ENCODE measurements around the gene SLC39A6. TPM values are rescaled to one million over a fixed set of nuclear protein-coding genes. Genes with fewer than 3 reads are reported as not detected.
A peak's percentile ranks its signal among the peaks of the same experiment; 100 is the strongest.
"Not testable (repeated sequence)": the region's sequence is repeated elsewhere in the genome, so short reads cannot be mapped to it uniquely, and the experiment has no call there.

SLC39A6 gene
- polyA plus RNA-seq, 1 donor (not counting 4 experiments of a cell fraction or from before 2014, with no cell fraction given) = 145 TPM

DNA sequence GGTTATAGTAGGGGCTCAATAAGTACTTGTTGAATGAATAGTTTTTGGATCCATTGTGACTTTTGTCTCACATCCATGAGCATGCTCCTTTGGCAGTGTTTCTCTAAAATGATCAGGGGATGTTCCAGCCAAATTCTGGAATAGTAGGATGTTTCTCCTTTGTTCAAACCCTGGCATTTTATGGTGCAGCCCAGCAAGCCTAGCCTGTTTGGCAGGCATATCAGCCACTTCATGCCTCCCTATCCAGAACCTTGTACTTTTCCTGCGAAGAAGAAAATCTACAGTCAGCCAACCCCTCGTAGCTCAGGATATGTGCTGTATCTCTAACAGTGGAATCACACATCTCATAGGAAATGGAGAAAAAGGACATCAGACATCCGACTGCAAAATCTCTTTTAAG is 34.7 kb downstream of the SLC39A6 start:
- dilution Hi-C loops (cut with MboI; ENCODE audit: extremely low pct_ligation_motif_present, low sequenced_read_pairs) = no loop called here

DNA sequence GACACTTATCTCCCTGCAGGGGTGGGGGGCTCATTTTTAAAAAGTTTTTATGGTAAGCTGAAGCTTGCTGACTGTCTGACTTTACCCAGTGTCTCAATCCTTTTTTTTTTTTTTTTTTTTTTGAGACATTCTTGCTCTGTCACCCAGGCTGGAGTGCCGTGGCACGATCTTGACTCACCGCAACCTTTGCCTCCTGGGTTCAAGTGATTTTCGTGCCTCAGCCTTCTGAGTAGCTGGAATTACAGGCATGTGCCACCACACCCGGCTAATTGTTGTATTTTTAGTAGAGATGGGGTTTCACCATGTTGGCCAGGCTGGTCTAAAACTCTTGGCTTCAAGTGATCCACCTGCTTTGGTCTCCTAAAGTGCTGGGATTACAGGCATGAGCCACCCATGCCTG is 37.0 kb downstream of the SLC39A6 start:
- H3K4me1 ChIP-seq (ENCODE audit: control insufficient read depth, extremely low read depth, insufficient read depth, low read length); DNase-seq (ENCODE audit: low read depth, low spot score); H3K79me2 ChIP-seq (ENCODE audit: control insufficient read depth, insufficient read depth, low read length); H3K9me1 ChIP-seq (ENCODE audit: control insufficient read depth, extremely low read depth, insufficient read depth, low read length); H3K4me3 ChIP-seq (ENCODE audit: control insufficient read depth in 2 of 3, extremely low read depth in 1 of 3, insufficient read depth in 2 of 3, low read depth in 1 of 3, low read length in 3 of 3); dilution Hi-C loops (cut with MboI; ENCODE audit: extremely low pct_ligation_motif_present, low sequenced_read_pairs); H2AFZ ChIP-seq (ENCODE audit: control insufficient read depth, low read length); H3K27ac ChIP-seq (ENCODE audit: control insufficient read depth, insufficient read depth, low read length); H3K36me3 ChIP-seq (ENCODE audit: control insufficient read depth in 2 of 2, extremely low read depth in 1 of 2, insufficient read depth in 2 of 2, low read length in 2 of 2); H3K27me3 ChIP-seq (ENCODE audit: control insufficient read depth, extremely low read depth, insufficient read depth, low read length); H3K9me3 ChIP-seq (ENCODE audit: control insufficient read depth, low read depth, low read length); H3K4me2 ChIP-seq (ENCODE audit: control insufficient read depth, extremely low read depth, insufficient read depth, low read depth, low read length); H4K20me1 ChIP-seq (ENCODE audit: control insufficient read depth, extremely low read depth, insufficient read depth, low read length); FAIRE-seq; H3K9ac ChIP-seq (ENCODE audit: control insufficient read depth, extremely low read depth, insufficient read depth, low read length): not testable (repeated sequence)

More for the DNA sequence above, 34.7 kb downstream of the SLC39A6 start:
- H3K4me2 ChIP-seq (ENCODE audit: control insufficient read depth, extremely low read depth, insufficient read depth, low read depth, low read length) = no peak overlapping the region
- H3K4me1 ChIP-seq (ENCODE audit: control insufficient read depth, extremely low read depth, insufficient read depth, low read length) = no peaks in the 10 kb centered on the region
- no peaks in the 10 kb centered on the region for H3K9me1 ChIP-seq (ENCODE audit: control insufficient read depth, extremely low read depth, insufficient read depth, low read length)
- DNase-seq (ENCODE audit: low read depth, low spot score) = no peak
- H3K27ac ChIP-seq (ENCODE audit: control insufficient read depth, insufficient read depth, low read length) = no peak overlapping the region
- no peaks in the 10 kb centered on the region for H3K79me2 ChIP-seq (ENCODE audit: control insufficient read depth, insufficient read depth, low read length)
- no peak overlapping the region for H3K9ac ChIP-seq (ENCODE audit: control insufficient read depth, extremely low read depth, insufficient read depth, low read length)
- H3K36me3 ChIP-seq (ENCODE audit: control insufficient read depth in 2 of 2, extremely low read depth in 1 of 2, insufficient read depth in 2 of 2, low read length in 2 of 2) = no peaks in the 10 kb centered on the region
- no peaks in the 10 kb centered on the region for H3K27me3 ChIP-seq (ENCODE audit: control insufficient read depth, extremely low read depth, insufficient read depth, low read length)
- H3K4me3 ChIP-seq (ENCODE audit: control insufficient read depth in 2 of 3, extremely low read depth in 1 of 3, insufficient read depth in 2 of 3, low read depth in 1 of 3, low read length in 3 of 3) = no peak overlapping the region
- no peaks in the 10 kb centered on the region for H4K20me1 ChIP-seq (ENCODE audit: control insufficient read depth, extremely low read depth, insufficient read depth, low read length)
- H2AFZ ChIP-seq (ENCODE audit: control insufficient read depth, low read length) = no peak overlapping the region
- no peak for FAIRE-seq
- H3K9me3 ChIP-seq (ENCODE audit: control insufficient read depth, low read depth, low read length) = no peaks in the 10 kb centered on the region
- TF ChIP-seq, protein P1, sequence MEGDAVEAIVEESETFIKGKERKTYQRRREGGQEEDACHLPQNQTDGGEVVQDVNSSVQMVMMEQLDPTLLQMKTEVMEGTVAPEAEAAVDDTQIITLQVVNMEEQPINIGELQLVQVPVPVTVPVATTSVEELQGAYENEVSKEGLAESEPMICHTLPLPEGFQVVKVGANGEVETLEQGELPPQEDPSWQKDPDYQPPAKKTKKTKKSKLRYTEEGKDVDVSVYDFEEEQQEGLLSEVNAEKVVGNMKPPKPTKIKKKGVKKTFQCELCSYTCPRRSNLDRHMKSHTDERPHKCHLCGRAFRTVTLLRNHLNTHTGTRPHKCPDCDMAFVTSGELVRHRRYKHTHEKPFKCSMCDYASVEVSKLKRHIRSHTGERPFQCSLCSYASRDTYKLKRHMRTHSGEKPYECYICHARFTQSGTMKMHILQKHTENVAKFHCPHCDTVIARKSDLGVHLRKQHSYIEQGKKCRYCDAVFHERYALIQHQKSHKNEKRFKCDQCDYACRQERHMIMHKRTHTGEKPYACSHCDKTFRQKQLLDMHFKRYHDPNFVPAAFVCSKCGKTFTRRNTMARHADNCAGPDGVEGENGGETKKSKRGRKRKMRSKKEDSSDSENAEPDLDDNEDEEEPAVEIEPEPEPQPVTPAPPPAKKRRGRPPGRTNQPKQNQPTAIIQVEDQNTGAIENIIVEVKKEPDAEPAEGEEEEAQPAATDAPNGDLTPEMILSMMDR (optimal IDR thresholded peaks at IDR 0.05 in 1 of 3, IDR thresholded peaks at IDR 0.05 in 1 of 3, conservative IDR thresholded peaks at IDR 0.05 in 1 of 3; ENCODE audit: extremely low read depth in 1 of 3, insufficient read depth in 2 of 3, low read length in 3 of 3) = no peak
- no peak for TF ChIP-seq EZH2 (IDR thresholded peaks at IDR 0.05; ENCODE audit: low read length)

DNA sequence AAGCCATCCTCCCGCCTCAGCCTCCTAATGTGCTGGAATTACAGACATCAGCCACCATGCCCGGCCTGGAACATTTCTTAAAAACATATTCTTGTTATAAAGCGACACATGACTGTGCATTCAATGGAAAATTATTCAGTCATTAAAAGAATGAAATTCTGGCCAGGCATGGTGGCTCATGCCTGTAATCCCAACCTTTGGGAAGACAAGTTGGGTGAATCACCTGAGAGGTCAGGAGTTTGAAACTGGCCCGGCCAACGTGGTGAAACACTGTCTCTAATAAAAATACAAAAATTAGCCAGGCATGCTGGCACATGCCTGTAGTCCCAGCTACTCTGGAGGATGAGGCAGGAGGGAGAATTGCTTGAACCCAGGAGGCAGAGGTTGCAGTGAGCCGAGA is 40.1 kb downstream of the SLC39A6 start:
- no peaks in the 10 kb centered on the region for H3K9me1 ChIP-seq (ENCODE audit: control insufficient read depth, extremely low read depth, insufficient read depth, low read length)
- H3K9ac ChIP-seq (ENCODE audit: control insufficient read depth, extremely low read depth, insufficient read depth, low read length) = no peak overlapping the region
- FAIRE-seq (no peak), DNase-seq (ENCODE audit: low read depth, low spot score) (no peak)
- peaks cover 9% of the 10 kb centered on the region for H3K4me1 ChIP-seq (ENCODE audit: control insufficient read depth, extremely low read depth, insufficient read depth, low read length)
- peak overlapping the region; percentile 27 for H3K4me2 ChIP-seq (ENCODE audit: control insufficient read depth, extremely low read depth, insufficient read depth, low read depth, low read length)
- H3K79me2 ChIP-seq (ENCODE audit: control insufficient read depth, insufficient read depth, low read length) = no peaks in the 10 kb centered on the region
- H3K9me3 ChIP-seq (ENCODE audit: control insufficient read depth, low read depth, low read length) = no peaks in the 10 kb centered on the region
- H4K20me1 ChIP-seq (ENCODE audit: control insufficient read depth, extremely low read depth, insufficient read depth, low read length) = no peaks in the 10 kb centered on the region
- dilution Hi-C loops (cut with MboI; ENCODE audit: extremely low pct_ligation_motif_present, low sequenced_read_pairs) = no loop called here
- H3K36me3 ChIP-seq (ENCODE audit: control insufficient read depth in 2 of 2, extremely low read depth in 1 of 2, insufficient read depth in 2 of 2, low read length in 2 of 2) = no peaks in the 10 kb centered on the region
- no peak overlapping the region for H3K27ac ChIP-seq (ENCODE audit: control insufficient read depth, insufficient read depth, low read length)
- TF ChIP-seq, protein P1 (optimal IDR thresholded peaks at IDR 0.05 in 1 of 3, IDR thresholded peaks at IDR 0.05 in 1 of 3, conservative IDR thresholded peaks at IDR 0.05 in 1 of 3; ENCODE audit: extremely low read depth in 1 of 3, insufficient read depth in 2 of 3, low read length in 3 of 3) = no peak
- no peak for TF ChIP-seq EZH2 (IDR thresholded peaks at IDR 0.05; ENCODE audit: low read length)
- no peaks in the 10 kb centered on the region for H3K27me3 ChIP-seq (ENCODE audit: control insufficient read depth, extremely low read depth, insufficient read depth, low read length)
- peak overlapping the region; percentile 12 for H2AFZ ChIP-seq (ENCODE audit: control insufficient read depth, low read length)
- no peak overlapping the region for H3K4me3 ChIP-seq (ENCODE audit: control insufficient read depth in 2 of 3, extremely low read depth in 1 of 3, insufficient read depth in 2 of 3, low read depth in 1 of 3, low read length in 3 of 3)
